DND-41 (cell line): Measurements from ENCODE around the gene TNKS2.

Experiments
- EZH2 ChIP-seq: IDR thresholded peaks from 3 replicates; pipeline ENCODE4 v1.6.1; 2012; ENCODE audit warnings: borderline replicate concordance, low read depth, mild to moderate bottlenecking, moderate library complexity, low read length, inconsistent platforms; ENCODE audit not compliant: severe bottlenecking
- TF ChIP-seq, protein P1 (sequence below): IDR thresholded peaks from 2 replicates; pipeline ENCODE4 v1.5.1; 2012; ENCODE audit warnings: borderline replicate concordance, low read length, moderate library complexity, mild to moderate bottlenecking; ENCODE audit not compliant: poor library complexity, severe bottlenecking; ENCODE audit errors: extremely low read depth

DNA sequence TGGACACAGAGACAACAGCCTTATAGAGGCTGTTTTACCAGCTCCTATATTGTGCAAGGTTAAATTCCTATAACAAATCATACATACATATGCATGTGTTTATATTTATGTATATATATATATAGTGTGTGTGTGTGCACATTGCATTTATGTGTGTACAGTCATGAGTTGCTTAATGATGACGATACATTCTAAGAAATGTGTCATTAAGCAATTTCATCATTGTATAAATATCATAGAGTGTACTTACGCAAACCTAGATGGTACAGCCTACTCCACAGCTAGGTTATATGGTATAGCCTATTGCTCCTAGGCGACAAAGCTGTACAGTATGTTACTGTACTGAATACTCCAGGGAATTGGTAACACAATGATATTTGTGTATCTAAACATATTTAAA is 30.1 kb upstream of the TNKS2 start:
- TF ChIP-seq, protein P1, sequence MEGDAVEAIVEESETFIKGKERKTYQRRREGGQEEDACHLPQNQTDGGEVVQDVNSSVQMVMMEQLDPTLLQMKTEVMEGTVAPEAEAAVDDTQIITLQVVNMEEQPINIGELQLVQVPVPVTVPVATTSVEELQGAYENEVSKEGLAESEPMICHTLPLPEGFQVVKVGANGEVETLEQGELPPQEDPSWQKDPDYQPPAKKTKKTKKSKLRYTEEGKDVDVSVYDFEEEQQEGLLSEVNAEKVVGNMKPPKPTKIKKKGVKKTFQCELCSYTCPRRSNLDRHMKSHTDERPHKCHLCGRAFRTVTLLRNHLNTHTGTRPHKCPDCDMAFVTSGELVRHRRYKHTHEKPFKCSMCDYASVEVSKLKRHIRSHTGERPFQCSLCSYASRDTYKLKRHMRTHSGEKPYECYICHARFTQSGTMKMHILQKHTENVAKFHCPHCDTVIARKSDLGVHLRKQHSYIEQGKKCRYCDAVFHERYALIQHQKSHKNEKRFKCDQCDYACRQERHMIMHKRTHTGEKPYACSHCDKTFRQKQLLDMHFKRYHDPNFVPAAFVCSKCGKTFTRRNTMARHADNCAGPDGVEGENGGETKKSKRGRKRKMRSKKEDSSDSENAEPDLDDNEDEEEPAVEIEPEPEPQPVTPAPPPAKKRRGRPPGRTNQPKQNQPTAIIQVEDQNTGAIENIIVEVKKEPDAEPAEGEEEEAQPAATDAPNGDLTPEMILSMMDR = no peak
- no peak for TF ChIP-seq EZH2
